ENCODE data around the gene SERINC3. TPM values are rescaled to one million over a fixed set of nuclear protein-coding genes. Genes with fewer than 3 reads are reported as not detected.
A peak's percentile ranks its signal among the peaks of the same experiment; 100 is the strongest.

SERINC3 gene
- total and polyA plus RNA-seq, 2 of the 13 experiments (the other 11 are each of a cell fraction or from before 2014, with no cell fraction given): 82.0 to 226 TPM

DNA sequence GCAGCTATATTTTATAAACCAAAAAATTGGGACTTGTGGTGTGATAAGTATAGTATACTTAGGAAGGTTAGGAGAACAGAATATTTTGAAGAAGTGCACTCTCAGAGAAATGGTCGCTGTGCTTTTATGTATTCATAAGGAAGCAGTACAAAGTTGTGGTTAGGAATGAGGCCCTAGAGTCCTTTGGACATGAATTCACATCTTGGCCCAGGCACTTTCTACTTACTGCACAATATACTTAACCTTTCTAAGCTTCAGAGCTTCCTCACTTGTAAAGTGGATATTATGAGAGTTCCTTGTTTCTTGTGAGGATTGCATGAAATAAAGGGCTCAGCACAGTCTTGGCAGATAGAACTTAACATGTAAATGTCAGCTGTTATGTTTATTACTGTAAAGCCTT, 21.0 kb upstream of the SERINC3 start (continued):
- TF ChIP-seq ZKSCAN8 (CRISPR knock-in tag; IDR thresholded peaks at IDR 0.05; ENCODE audit: borderline replicate concordance): no peak
- TF ChIP-seq ZNF10 (CRISPR knock-in tag; IDR thresholded peaks at IDR 0.05; ENCODE audit: borderline replicate concordance, low read depth): no peak
- TF ChIP-seq ZNF430 (CRISPR knock-in tag; IDR thresholded peaks at IDR 0.05): no peak

DNA sequence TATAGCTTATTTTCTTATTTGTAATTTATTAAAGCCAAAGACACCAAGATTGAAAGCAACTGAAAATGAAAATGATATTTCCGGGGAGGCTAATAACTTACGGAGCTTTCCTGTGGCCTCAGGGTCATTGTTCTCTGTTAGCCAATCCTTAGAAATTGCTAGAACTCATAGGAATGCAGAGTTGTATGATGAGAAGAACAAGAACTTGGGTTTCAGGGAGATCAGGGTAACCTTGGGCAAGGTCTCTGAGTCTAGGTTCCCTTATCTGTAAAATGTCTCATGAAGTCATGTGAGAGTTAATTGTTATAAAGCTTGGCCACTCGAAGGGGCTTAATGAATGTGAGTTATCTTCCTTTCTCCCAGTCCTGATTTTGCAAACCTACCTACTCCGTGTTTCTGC, 20.1 kb upstream of the SERINC3 start:
- peaks cover 9% of the 10 kb centered on the region for H3K79me2 ChIP-seq (ENCODE audit: insufficient read depth, low read length)
- DNase-seq (ENCODE audit: low spot score) (no peak), ATAC-seq (no peak), FAIRE-seq (no peak)
- ChIA-PET POLR2A (interaction anchor here (0.9 kb wide), 1 partner anchor 12 kb away, joined by 3 read pairs; no protein-coding TSS in a partner anchor), CTCF (ENCODE audit: low intra/inter-chr PET ratio, low total read pairs) (no interaction called here)
- no peak overlapping the region for H3K27ac ChIP-seq (ENCODE audit: extremely low read length, insufficient read depth, low read length)
- H3K9me3 ChIP-seq (ENCODE audit: low read length): no peaks in the 10 kb centered on the region
- H3K36me3 ChIP-seq (replicated peaks in 1 of 2; ENCODE audit: control insufficient read depth in 1 of 2, insufficient read depth in 2 of 2, low read length in 2 of 2): no peaks in the 10 kb centered on the region
- intact Hi-C loops (cut with micrococcal nuclease; ENCODE audit: unreplicated experiment) (no loop called here), in situ Hi-C loops (cut with HindIII; ENCODE audit: extremely low pct_ligation_motif_present, low pct_unique_long_range_greater_than_20kb) (no loop called here)
- H3K4me3 ChIP-seq (replicated peaks in 1 of 3; ENCODE audit: insufficient read depth in 1 of 3, low read depth in 2 of 3, low read length in 3 of 3): no peak overlapping the region
- peaks cover 15% of the 10 kb centered on the region for H3K4me1 ChIP-seq (ENCODE audit: insufficient read depth, low read length)
- no peak overlapping the region for H3K9ac ChIP-seq (ENCODE audit: insufficient read depth, low read depth, low read length)
- H2AFZ ChIP-seq (ENCODE audit: low read length): no peak overlapping the region
- BruUV-seq (replicated peaks): no TSS peak
- WGBS (ENCODE audit: low lambda C conversion rate): 93% methylated on average over 4 of the region's 4 CpGs
- H4K20me1 ChIP-seq (ENCODE audit: insufficient read depth, low read length): no peaks in the 10 kb centered on the region
- TF ChIP-seq ZSCAN22 (CRISPR knock-in tag; IDR thresholded peaks at IDR 0.05) (no peak), TSC22D2 (CRISPR knock-in tag; IDR thresholded peaks at IDR 0.05; ENCODE audit: borderline replicate concordance) (no peak), POLR2AphosphoS5 (IDR thresholded peaks at IDR 0.05; ENCODE audit: low read depth, low read length) (no peak), ZNF567 (CRISPR knock-in tag; IDR thresholded peaks at IDR 0.05; ENCODE audit: borderline replicate concordance) (no peak)
- no peak overlapping the region for H3K4me2 ChIP-seq (ENCODE audit: low read depth, low read length)
- H3K27me3 ChIP-seq (ENCODE audit: control insufficient read depth in 1 of 2, insufficient read depth in 2 of 2, low read length in 2 of 2): no peaks in the 10 kb centered on the region

DNA sequence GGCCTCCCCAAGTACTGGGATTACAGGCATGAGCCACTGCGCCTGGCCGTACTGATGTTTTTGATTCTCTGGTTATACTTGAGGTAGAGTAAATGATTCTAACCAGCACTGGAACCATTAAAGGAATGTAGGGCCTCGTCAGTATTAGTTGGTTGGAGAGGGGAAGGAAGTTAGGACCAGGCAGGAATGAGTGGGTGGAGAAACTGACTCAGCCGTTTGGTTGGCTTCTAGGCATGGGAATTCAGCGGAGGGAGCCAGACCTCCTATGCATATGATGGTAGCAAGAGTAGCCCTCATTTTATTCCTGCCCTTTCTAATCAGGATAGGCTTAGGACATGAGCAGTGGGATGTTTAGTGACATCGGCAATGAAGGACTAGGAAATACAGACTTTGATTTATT, 19.0 kb upstream of the SERINC3 start:
- no peaks in the 10 kb centered on the region for H4K20me1 ChIP-seq (ENCODE audit: insufficient read depth, low read length)
- no peak for ATAC-seq
- POLR2A ChIA-PET: no interaction called here
- no peak for DNase-seq (ENCODE audit: low spot score)
- FAIRE-seq: no peak
- CTCF ChIA-PET (ENCODE audit: low intra/inter-chr PET ratio, low total read pairs): no interaction called here
- H3K36me3 ChIP-seq (replicated peaks in 1 of 2; ENCODE audit: control insufficient read depth in 1 of 2, insufficient read depth in 2 of 2, low read length in 2 of 2): no peaks in the 10 kb centered on the region
- H3K4me3 ChIP-seq (replicated peaks in 1 of 3; ENCODE audit: insufficient read depth in 1 of 3, low read depth in 2 of 3, low read length in 3 of 3): no peak overlapping the region
- no peak overlapping the region for H3K9ac ChIP-seq (ENCODE audit: insufficient read depth, low read depth, low read length)
- in situ Hi-C loops (cut with HindIII; ENCODE audit: extremely low pct_ligation_motif_present, low pct_unique_long_range_greater_than_20kb) (no loop called here), intact Hi-C loops (cut with micrococcal nuclease; ENCODE audit: unreplicated experiment) (no loop called here)
- no TSS peak for BruUV-seq (replicated peaks)
- H2AFZ ChIP-seq (ENCODE audit: low read length): no peak overlapping the region
- H3K9me3 ChIP-seq (ENCODE audit: low read length): no peaks in the 10 kb centered on the region
- H3K4me2 ChIP-seq (ENCODE audit: low read depth, low read length): no peak overlapping the region
- no peak overlapping the region for H3K27ac ChIP-seq (ENCODE audit: extremely low read length, insufficient read depth, low read length)
- no peak for TF ChIP-seq TRIM24 (CRISPR knock-in tag; IDR thresholded peaks at IDR 0.05)
- TF ChIP-seq ZNF317 (CRISPR knock-in tag; IDR thresholded peaks at IDR 0.05): 0 out of 2 replicates have a peak, but pooled peaks have one; percentile 50
- H3K79me2 ChIP-seq (ENCODE audit: insufficient read depth, low read length): peaks cover 9% of the 10 kb centered on the region
- peaks cover 22% of the 10 kb centered on the region for H3K4me1 ChIP-seq (ENCODE audit: insufficient read depth, low read length)
- H3K27me3 ChIP-seq (ENCODE audit: control insufficient read depth in 1 of 2, insufficient read depth in 2 of 2, low read length in 2 of 2): no peaks in the 10 kb centered on the region
- WGBS (ENCODE audit: low lambda C conversion rate): 83% methylated on average over 6 of the region's 6 CpGs
